HEK293 (cell line): ENCODE measurements around the gene DUOX1.

ENCODE experiments used
- CTCF ChIA-PET: fragments of 350-600 bp; formaldehyde crosslinking; extraction: SDS; loops from one replicate; lab custom pipeline; 2021; ENCODE audit warnings: antibody characterized with exemption; lab: Yijun Ruan, JAX
- POLR2A ChIA-PET: fragments of 300-600 bp; formaldehyde crosslinking; extraction: SDS; loops from one replicate; lab custom pipeline; 2020; ENCODE audit warnings: antibody characterized with exemption, inconsistent platforms; lab: Yijun Ruan, JAX
- H3K27ac ChIP-seq: fragments of 200-500 bp; sonication (Bioruptor generic); 2 replicates; pipeline ENCODE4 v1.5.1; 2014; ENCODE audit warnings: low read depth, low read length, control low read depth, inconsistent platforms; ENCODE audit errors: extremely low read depth
- H3K36me3 ChIP-seq, 2 experiments: fragments of 200-500 bp in 1 of 2; sonication (Bioruptor generic) in 1 of 2; 1 replicate in 1 of 2; 2 replicates in 1 of 2; pipeline ENCODE4 v1.5.1; 2014 to 2017; ENCODE audit warnings: inconsistent platforms in 2 of 2, low read length in 2 of 2; ENCODE audit not compliant: control insufficient read depth in 2 of 2, insufficient read depth in 1 of 2
- H3K4me1 ChIP-seq: fragments of 200-500 bp; sonication (Bioruptor generic); 2 replicates; pipeline ENCODE4 v1.5.1; 2014; ENCODE audit warnings: mild to moderate bottlenecking, low read length, inconsistent platforms; ENCODE audit not compliant: control insufficient read depth, insufficient read depth
- H3K4me3 ChIP-seq: 2 replicates; pipeline ENCODE4 v1.5.1; 2011; ENCODE audit warnings: low read depth, mild to moderate bottlenecking, control low read depth, low read length, moderate library complexity
- H3K9me3 ChIP-seq: fragments of 200-500 bp; sonication (Bioruptor generic); 2 replicates; pipeline ENCODE4 v1.5.1; 2014; ENCODE audit warnings: low read depth, low read length, inconsistent platforms; ENCODE audit not compliant: control insufficient read depth, insufficient read depth
- GFI1B ChIP-seq: fragments of 450-650 bp; formaldehyde crosslinking; IDR thresholded peaks from 2 replicates; pipeline ENCODE4 v1.5.1; 2016; ENCODE audit warnings: missing biosample characterization, missing genetic modification characterization
- HOXC10 ChIP-seq: sonication (generic); formaldehyde crosslinking; IDR thresholded peaks from 2 replicates; pipeline ENCODE4 v1.8.1; 2023; ENCODE audit warnings: mild to moderate bottlenecking, missing genetic modification reagents
- SCRT1 ChIP-seq: fragments of 450-650 bp; formaldehyde crosslinking; IDR thresholded peaks from 2 replicates; pipeline ENCODE4 v1.5.1; 2016; ENCODE audit warnings: missing biosample characterization, missing genetic modification characterization, borderline replicate concordance
- SCRT2 ChIP-seq: fragments of 450-650 bp; formaldehyde crosslinking; IDR thresholded peaks from 2 replicates; pipeline ENCODE4 v1.5.1; 2016; ENCODE audit warnings: missing biosample characterization, missing genetic modification characterization
- ZFP69B ChIP-seq: fragments of 450-650 bp; formaldehyde crosslinking; IDR thresholded peaks from 2 replicates; pipeline ENCODE4 v1.5.1; 2016; ENCODE audit warnings: missing biosample characterization, missing genetic modification characterization
- ZNF112 ChIP-seq: fragments of 450-650 bp; formaldehyde crosslinking; IDR thresholded peaks from 2 replicates; pipeline ENCODE4 v1.5.0; 2017; ENCODE audit warnings: missing biosample characterization, missing genetic modification characterization
- ZNF114 ChIP-seq: fragments of 450-650 bp; formaldehyde crosslinking; IDR thresholded peaks from 2 replicates; pipeline ENCODE4 v1.5.0; 2017; ENCODE audit warnings: missing biosample characterization, missing genetic modification characterization
- ZNF174 ChIP-seq: fragments of 450-650 bp; formaldehyde crosslinking; IDR thresholded peaks from 2 replicates; pipeline ENCODE4 v1.5.0; 2017; ENCODE audit warnings: missing biosample characterization, mild to moderate bottlenecking, missing genetic modification characterization
- ZNF184 ChIP-seq: fragments of 450-650 bp; IDR thresholded peaks from 2 replicates; pipeline ENCODE4 v1.5.1; 2018; ENCODE audit warnings: missing biosample characterization, mild to moderate bottlenecking, missing genetic modification characterization
- ZNF202 ChIP-seq: fragments of 450-650 bp; formaldehyde crosslinking; IDR thresholded peaks from 2 replicates; pipeline ENCODE4 v1.5.1; 2016; ENCODE audit warnings: missing biosample characterization, missing genetic modification characterization, borderline replicate concordance
- ZNF248 ChIP-seq: fragments of 450-650 bp; formaldehyde crosslinking; IDR thresholded peaks from 2 replicates; pipeline ENCODE4 v1.5.1; 2017; ENCODE audit warnings: missing biosample characterization, missing genetic modification characterization
- ZNF324 ChIP-seq: fragments of 450-650 bp; formaldehyde crosslinking; IDR thresholded peaks from 2 replicates; pipeline ENCODE4 v1.5.1; 2016; ENCODE audit warnings: missing biosample characterization, missing genetic modification characterization
- ZNF404 ChIP-seq: fragments of 450-650 bp; formaldehyde crosslinking; IDR thresholded peaks from 2 replicates; pipeline ENCODE4 v1.5.1; 2017; ENCODE audit warnings: missing biosample characterization, missing genetic modification characterization
- ZNF548 ChIP-seq: fragments of 450-650 bp; formaldehyde crosslinking; IDR thresholded peaks from 2 replicates; pipeline ENCODE4 v1.5.1; 2016; ENCODE audit warnings: missing biosample characterization, missing genetic modification characterization
- ZNF629 ChIP-seq: fragments of 450-650 bp; formaldehyde crosslinking; IDR thresholded peaks from 2 replicates; pipeline ENCODE4 v1.5.1; 2017; ENCODE audit warnings: missing biosample characterization, missing genetic modification characterization
- ZNF654 ChIP-seq: fragments of 450-650 bp; formaldehyde crosslinking; IDR thresholded peaks from 2 replicates; pipeline ENCODE4 v1.5.1; 2016; ENCODE audit warnings: low read depth, missing biosample characterization, missing genetic modification characterization
- ZNF670 ChIP-seq: fragments of 450-650 bp; formaldehyde crosslinking; IDR thresholded peaks from 2 replicates; pipeline ENCODE4 v1.5.1; 2016; ENCODE audit warnings: missing biosample characterization, missing genetic modification characterization, low read depth
- ZNF704 ChIP-seq: fragments of 450-650 bp; formaldehyde crosslinking; IDR thresholded peaks from 2 replicates; pipeline ENCODE4 v1.5.1; 2016; ENCODE audit warnings: missing biosample characterization, missing genetic modification characterization
- ZNF747 ChIP-seq: fragments of 450-650 bp; formaldehyde crosslinking; IDR thresholded peaks from 2 replicates; pipeline ENCODE4 v1.5.1; 2016; ENCODE audit warnings: missing biosample characterization, missing genetic modification characterization
- ZNF785 ChIP-seq: fragments of 450-650 bp; formaldehyde crosslinking; IDR thresholded peaks from 2 replicates; pipeline ENCODE4 v1.5.1; 2016; ENCODE audit warnings: missing biosample characterization, missing genetic modification characterization
- ZNF837 ChIP-seq: fragments of 450-650 bp; formaldehyde crosslinking; IDR thresholded peaks from 2 replicates; pipeline ENCODE4 v1.5.1; 2016; ENCODE audit warnings: missing biosample characterization, missing genetic modification characterization
- ZNF843 ChIP-seq: fragments of 450-650 bp; formaldehyde crosslinking; IDR thresholded peaks from 2 replicates; pipeline ENCODE4 v1.5.1; 2016; ENCODE audit warnings: missing biosample characterization, missing genetic modification characterization
- ZSCAN16 ChIP-seq: fragments of 450-650 bp; formaldehyde crosslinking; IDR thresholded peaks from 2 replicates; pipeline ENCODE4 v1.5.1; 2016; ENCODE audit warnings: missing biosample characterization, missing genetic modification characterization
- TF ChIP-seq, protein P1 (sequence below): fragments of 450-650 bp; formaldehyde crosslinking; IDR thresholded peaks from 2 replicates; pipeline ENCODE4 v1.5.1; 2016; ENCODE audit warnings: missing biosample characterization, missing genetic modification characterization

DUOX1 gene

GRCh38 chr15:45126535-45127158 lies 3.1 kb upstream of the DUOX1 start:
- no peak for TF ChIP-seq ZNF785 (tag by site-specific recombination)
- TF ChIP-seq ZNF654: peak; percentile 43
- peak; percentile 43 for TF ChIP-seq SCRT2 (tag by site-specific recombination)
- no peak for TF ChIP-seq HOXC10 (CRISPR knock-in tag)
- no peak for TF ChIP-seq ZNF704
- peak; percentile 34; the same call in 1 of the 2 replicates for TF ChIP-seq SCRT1 (tag by site-specific recombination)
- no peak for TF ChIP-seq ZNF404 (tag by site-specific recombination)
- no peak for TF ChIP-seq ZNF114 (tag by site-specific recombination)
- no peak for TF ChIP-seq ZNF248 (tag by site-specific recombination)
- TF ChIP-seq, all 188 proteins: peak for 3
- H3K4me1 ChIP-seq: no peaks in the 10 kb centered on the region
- no peak overlapping the region for H3K27ac ChIP-seq
- no peaks in the 10 kb centered on the region for H3K9me3 ChIP-seq
- POLR2A ChIA-PET: no interaction called here
- H3K4me3 ChIP-seq: no peak overlapping the region
- H3K36me3 ChIP-seq: no peaks in the 10 kb centered on the region
- CTCF ChIA-PET: interaction anchor here (0.5 to 2.5 kb wide), 19 partner anchors 8 to 681 kb away, joined by 3 to 14 read pairs (median 3); partner anchors contain the start of gene DUOXA2

- CTCF ChIA-PET: interaction anchor here (2.9 kb wide), 1 partner anchor 11 kb away, joined by 12 read pairs; no protein-coding TSS in a partner anchor
- Histone ChIP-seq H3K36me3 (no peaks in the 10 kb centered on the region), H3K4me3 (no peak overlapping the region)
Observed at GRCh38 chr15:45128971-45129639, 689 bp upstream of the DUOX1 start.

GRCh38 chr15:45130291-45131000 lies 652 bp downstream of the DUOX1 start:
- Histone ChIP-seq H3K4me1 (no peaks in the 10 kb centered on the region), H3K36me3 (no peaks in the 10 kb centered on the region), H3K4me3 (no peak overlapping the region), H3K9me3 (no peaks in the 10 kb centered on the region), H3K27ac (no peak overlapping the region)
- ChIA-PET POLR2A (no interaction called here), CTCF (interaction anchor here (0.5 to 2.9 kb wide), 2 partner anchors 12 to 16 kb away, joined by 4 to 12 read pairs; partner anchors contain the start of genes DUOX2 and DUOXA2)
- no peak for TF ChIP-seq ZNF548 (tag by site-specific recombination)
- no peak for TF ChIP-seq ZNF670 (tag by site-specific recombination)
- TF ChIP-seq, protein P1, sequence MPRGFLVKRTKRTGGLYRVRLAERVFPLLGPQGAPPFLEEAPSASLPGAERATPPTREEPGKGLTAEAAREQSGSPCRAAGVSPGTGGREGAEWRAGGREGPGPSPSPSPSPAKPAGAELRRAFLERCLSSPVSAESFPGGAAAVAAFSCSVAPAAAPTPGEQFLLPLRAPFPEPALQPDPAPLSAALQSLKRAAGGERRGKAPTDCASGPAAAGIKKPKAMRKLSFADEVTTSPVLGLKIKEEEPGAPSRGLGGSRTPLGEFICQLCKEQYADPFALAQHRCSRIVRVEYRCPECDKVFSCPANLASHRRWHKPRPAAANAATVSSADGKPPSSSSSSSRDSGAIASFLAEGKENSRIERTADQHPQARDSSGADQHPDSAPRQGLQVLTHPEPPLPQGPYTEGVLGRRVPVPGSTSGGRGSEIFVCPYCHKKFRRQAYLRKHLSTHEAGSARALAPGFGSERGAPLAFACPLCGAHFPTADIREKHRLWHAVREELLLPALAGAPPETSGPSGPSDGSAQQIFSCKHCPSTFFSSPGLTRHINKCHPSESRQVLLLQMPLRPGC (tag by site-specific recombination): no peak
- no peak for TF ChIP-seq ZNF184 (tag by site-specific recombination)
- no peak for TF ChIP-seq ZNF629 (tag by site-specific recombination)
- TF ChIP-seq ZNF324: no peak
- no peak for TF ChIP-seq ZFP69B (tag by site-specific recombination)
- TF ChIP-seq ZNF202 (tag by site-specific recombination): no peak
- no peak for TF ChIP-seq GFI1B
- no peak for TF ChIP-seq ZNF837 (tag by site-specific recombination)
- no peak for TF ChIP-seq ZNF843 (tag by site-specific recombination)
- no peak for TF ChIP-seq ZNF174
- no peak for TF ChIP-seq ZNF112 (tag by site-specific recombination)
- no peak for TF ChIP-seq ZSCAN16 (tag by site-specific recombination)

More at GRCh38 chr15:45128971-45129639, 689 bp upstream of the DUOX1 start:
- POLR2A ChIA-PET: no interaction called here
- Histone ChIP-seq H3K9me3 (no peaks in the 10 kb centered on the region), H3K4me1 (no peaks in the 10 kb centered on the region), H3K27ac (no peak overlapping the region)
- TF ChIP-seq ZNF747 (tag by site-specific recombination): no peak
